Activated naive CD8-positive, alpha-beta T cell treated with anti-CD3 and anti-CD28 coated beads, Interleukin-2, amount 50 U/mL, for 24 hours (primary cell): Measurements from ENCODE around the gene FCER2.
A peak's percentile ranks its signal among the peaks of the same experiment; 100 is the strongest.

Experiments
- ATAC-seq: fragments of 150-1000 bp; cut with Tn5 transposase; one replicate; pipeline ENCODE4 v1.10.0; 2021
- DNase-seq: peaks from one replicate; pipeline ENCODE4 v3.0.0; 2021
- H3K27ac Mint-ChIP-seq: one replicate; pipeline ENCODE4 v1.8.0; 2021; ENCODE audit warnings: mild to moderate bottlenecking, mixed read lengths
- H3K27me3 Mint-ChIP-seq: one replicate; pipeline ENCODE4 v1.8.0; 2021; ENCODE audit warnings: mixed read lengths
- H3K36me3 Mint-ChIP-seq: one replicate; pipeline ENCODE4 v1.8.0; 2021; ENCODE audit warnings: low read depth, mixed read lengths
- H3K4me1 Mint-ChIP-seq: one replicate; pipeline ENCODE4 v1.8.0; 2021; ENCODE audit warnings: mixed read lengths
- H3K4me3 Mint-ChIP-seq: one replicate; pipeline ENCODE4 v1.8.0; 2021; ENCODE audit warnings: mild to moderate bottlenecking, moderate library complexity, mixed read lengths
- H3K9me3 Mint-ChIP-seq: one replicate; pipeline ENCODE4 v1.8.0; 2021; ENCODE audit warnings: mixed read lengths

FCER2 gene

DNA sequence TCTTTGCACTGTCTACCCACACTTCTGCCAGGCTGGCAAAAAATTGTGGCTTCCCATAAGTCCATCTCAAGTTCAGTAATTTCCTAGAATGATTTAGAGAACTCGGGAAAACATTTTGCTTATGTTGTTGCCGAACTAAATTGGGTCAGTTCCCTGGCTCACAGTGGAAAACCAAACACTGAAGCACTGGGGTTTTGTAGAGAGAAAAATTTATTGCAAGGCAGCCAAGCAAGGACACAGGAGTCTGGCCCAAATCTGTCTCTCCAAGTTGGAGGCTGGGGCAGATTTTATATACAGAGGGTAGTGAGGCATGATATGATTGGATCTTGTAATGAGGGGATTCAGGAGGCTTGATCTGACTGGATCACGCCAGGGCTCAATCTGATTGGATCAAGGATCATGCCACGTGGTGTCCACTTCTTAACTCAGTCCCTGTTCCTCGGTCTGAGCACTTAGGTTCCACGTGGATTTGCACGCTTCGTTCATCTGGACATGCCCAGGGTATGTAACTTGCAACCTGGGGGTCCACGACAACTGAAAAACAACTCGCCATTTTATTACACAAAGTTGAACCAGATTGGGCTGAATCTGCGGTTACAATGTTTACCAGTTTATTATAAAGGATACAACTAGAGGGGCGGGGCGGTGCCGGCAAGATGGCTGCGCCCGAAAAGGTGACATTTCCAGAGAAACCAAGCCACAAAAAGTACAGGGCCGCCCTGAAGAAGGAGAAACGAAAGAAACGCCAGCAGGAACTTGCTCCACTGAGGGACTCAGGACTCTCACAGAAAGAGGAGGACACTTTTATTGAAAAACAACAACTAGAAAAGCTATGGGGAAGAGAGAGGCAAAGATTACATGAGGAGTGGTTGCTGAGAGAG lies 38.1 kb upstream of the FCER2 start:
- Mint-ChIP-seq H3K27me3 (peaks cover 39% of the 10 kb centered on the region), H3K4me1 (peaks cover 29% of the 10 kb centered on the region), H3K4me3 (no peak overlapping the region), H3K9me3 (no peaks in the 10 kb centered on the region), H3K27ac (no peak overlapping the region), H3K36me3 (no peaks in the 10 kb centered on the region)
- DNase-seq (no peak), ATAC-seq (no peak)

- no peak overlapping the region for H3K27ac Mint-ChIP-seq
- no peaks in the 10 kb centered on the region for H3K9me3 Mint-ChIP-seq
- DNase-seq (no peak), ATAC-seq (no peak)
- H3K4me3 Mint-ChIP-seq: no peak overlapping the region
- H3K4me1 Mint-ChIP-seq: peaks cover 29% of the 10 kb centered on the region
- peaks cover 44% of the 10 kb centered on the region for H3K27me3 Mint-ChIP-seq
- H3K36me3 Mint-ChIP-seq: no peaks in the 10 kb centered on the region
Observed at GRCh38 chr19:7739211-7739755, 37.4 kb upstream of the FCER2 start.

GRCh38 chr19:7738023-7738422 lies 36.1 kb upstream of the FCER2 start:
- DNase-seq (peak; percentile 34), ATAC-seq (peak; percentile 83)
- Mint-ChIP-seq H3K27me3 (peaks cover 42% of the 10 kb centered on the region), H3K9me3 (no peaks in the 10 kb centered on the region), H3K4me1 (peaks cover 17% of the 10 kb centered on the region), H3K4me3 (peak overlapping the region; percentile 24), H3K27ac (peak overlapping the region; percentile 23), H3K36me3 (no peaks in the 10 kb centered on the region)

DNA sequence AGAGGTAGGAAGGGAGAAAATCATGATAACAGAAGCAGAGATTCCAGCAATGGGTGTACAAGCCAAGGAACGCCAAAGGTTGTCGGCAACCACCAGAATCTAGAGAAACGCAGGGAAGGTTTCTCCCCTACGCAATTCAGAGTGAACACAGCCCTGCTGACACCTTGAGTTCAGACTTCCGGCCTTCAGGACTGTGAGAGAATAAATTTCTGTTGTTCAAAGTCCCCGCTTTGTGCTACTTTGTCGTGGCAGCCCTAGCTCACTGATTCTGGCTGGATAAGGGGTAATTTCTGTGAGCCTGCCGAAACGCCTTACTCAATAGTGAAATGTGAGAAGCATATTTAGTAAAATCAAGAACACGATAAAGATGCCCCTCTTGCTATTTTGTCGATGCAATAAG lies 35.3 kb upstream of the FCER2 start:
- no peaks in the 10 kb centered on the region for H3K9me3 Mint-ChIP-seq
- H3K4me3 Mint-ChIP-seq: no peak overlapping the region
- H3K4me1 Mint-ChIP-seq: peaks cover 17% of the 10 kb centered on the region
- no peaks in the 10 kb centered on the region for H3K36me3 Mint-ChIP-seq
- peaks cover 37% of the 10 kb centered on the region for H3K27me3 Mint-ChIP-seq
- no peak overlapping the region for H3K27ac Mint-ChIP-seq
- ATAC-seq (no peak), DNase-seq (no peak)

GRCh38 chr19:7736148-7736547 lies 34.2 kb upstream of the FCER2 start:
- no peak overlapping the region for H3K4me3 Mint-ChIP-seq
- DNase-seq (no peak), ATAC-seq (no peak)
- H3K36me3 Mint-ChIP-seq: no peaks in the 10 kb centered on the region
- H3K4me1 Mint-ChIP-seq: peaks cover 17% of the 10 kb centered on the region
- H3K27me3 Mint-ChIP-seq: peaks cover 42% of the 10 kb centered on the region
- no peaks in the 10 kb centered on the region for H3K9me3 Mint-ChIP-seq
- H3K27ac Mint-ChIP-seq: no peak overlapping the region

GRCh38 chr19:7734220-7735203 lies 32.6 kb upstream of the FCER2 start:
- Mint-ChIP-seq H3K36me3 (no peaks in the 10 kb centered on the region), H3K4me3 (no peak overlapping the region), H3K4me1 (peaks cover 25% of the 10 kb centered on the region), H3K27me3 (peaks cover 38% of the 10 kb centered on the region), H3K9me3 (no peaks in the 10 kb centered on the region), H3K27ac (no peak overlapping the region)
- ATAC-seq (no peak), DNase-seq (no peak)

GRCh38 chr19:7733376-7733775 lies 31.4 kb upstream of the FCER2 start:
- DNase-seq: no peak
- Mint-ChIP-seq H3K9me3 (no peaks in the 10 kb centered on the region), H3K4me1 (peaks cover 28% of the 10 kb centered on the region), H3K27ac (no peak overlapping the region), H3K36me3 (no peaks in the 10 kb centered on the region), H3K27me3 (peaks cover 49% of the 10 kb centered on the region), H3K4me3 (no peak overlapping the region)
- ATAC-seq: no peak

GRCh38 chr19:7732045-7732444 lies 30.1 kb upstream of the FCER2 start, which contains the start of gene CLEC4G:
Gene CLEC4G (minus strand): TSS chr19:7732110. CDS start chr19:7732102, 8 bp downstream.
- H3K4me1 Mint-ChIP-seq: peaks cover 17% of the 10 kb centered on the region
- H3K4me3 Mint-ChIP-seq: no peak within 1 kb of the TSS
- no peak for DNase-seq
- H3K27ac Mint-ChIP-seq: no peak within 1 kb of the TSS
- no peaks in the 10 kb centered on the region for H3K36me3 Mint-ChIP-seq
- no peaks in the 10 kb centered on the region for H3K9me3 Mint-ChIP-seq
- no peak for ATAC-seq
- H3K27me3 Mint-ChIP-seq: peaks cover 57% of the 10 kb centered on the region

GRCh38 chr19:7731615-7732014 lies 29.7 kb upstream of the FCER2 start:
- Mint-ChIP-seq H3K36me3 (no peaks in the 10 kb centered on the region), H3K4me3 (no peak overlapping the region), H3K4me1 (peaks cover 17% of the 10 kb centered on the region), H3K27ac (no peak overlapping the region), H3K9me3 (no peaks in the 10 kb centered on the region), H3K27me3 (peaks cover 59% of the 10 kb centered on the region)
- no peak for DNase-seq
- no peak for ATAC-seq

DNA sequence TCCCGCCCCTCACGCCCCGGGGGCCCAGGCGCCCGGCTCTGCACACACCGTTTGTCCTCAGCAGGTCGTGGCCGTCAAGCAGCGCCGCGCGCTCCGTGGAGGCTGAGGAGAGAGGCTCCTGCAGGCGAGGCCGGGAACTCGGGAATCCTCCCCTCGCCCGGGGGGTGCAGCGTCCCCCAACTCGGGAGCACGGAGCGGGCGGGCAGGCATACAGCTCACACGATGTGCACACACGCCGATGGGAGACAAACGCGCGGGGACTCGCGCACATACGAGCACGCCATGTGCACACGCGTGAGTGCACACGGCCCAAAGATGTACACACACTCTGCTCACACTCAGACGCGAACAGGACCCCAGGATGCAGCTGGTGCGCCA lies 29.3 kb upstream of the FCER2 start:
- H3K9me3 Mint-ChIP-seq: no peaks in the 10 kb centered on the region
- H3K4me3 Mint-ChIP-seq: no peak overlapping the region
- DNase-seq (no peak), ATAC-seq (no peak)
- peaks cover 57% of the 10 kb centered on the region for H3K27me3 Mint-ChIP-seq
- H3K27ac Mint-ChIP-seq: no peak overlapping the region
- peaks cover 17% of the 10 kb centered on the region for H3K4me1 Mint-ChIP-seq
- H3K36me3 Mint-ChIP-seq: no peaks in the 10 kb centered on the region

- Mint-ChIP-seq H3K36me3 (no peaks in the 10 kb centered on the region), H3K4me1 (peaks cover 19% of the 10 kb centered on the region), H3K9me3 (no peaks in the 10 kb centered on the region), H3K27ac (no peak overlapping the region), H3K27me3 (peaks cover 56% of the 10 kb centered on the region), H3K4me3 (no peak overlapping the region)
- no peak for ATAC-seq
- no peak for DNase-seq
Observed at GRCh38 chr19:7730286-7731217, 28.6 kb upstream of the FCER2 start.

- Mint-ChIP-seq H3K9me3 (no peaks in the 10 kb centered on the region), H3K27ac (no peak overlapping the region), H3K4me3 (no peak overlapping the region), H3K4me1 (peaks cover 19% of the 10 kb centered on the region), H3K36me3 (no peaks in the 10 kb centered on the region), H3K27me3 (peaks cover 50% of the 10 kb centered on the region)
- ATAC-seq (no peak), DNase-seq (no peak)
Observed at GRCh38 chr19:7729831-7730285, 27.9 kb upstream of the FCER2 start.

DNA sequence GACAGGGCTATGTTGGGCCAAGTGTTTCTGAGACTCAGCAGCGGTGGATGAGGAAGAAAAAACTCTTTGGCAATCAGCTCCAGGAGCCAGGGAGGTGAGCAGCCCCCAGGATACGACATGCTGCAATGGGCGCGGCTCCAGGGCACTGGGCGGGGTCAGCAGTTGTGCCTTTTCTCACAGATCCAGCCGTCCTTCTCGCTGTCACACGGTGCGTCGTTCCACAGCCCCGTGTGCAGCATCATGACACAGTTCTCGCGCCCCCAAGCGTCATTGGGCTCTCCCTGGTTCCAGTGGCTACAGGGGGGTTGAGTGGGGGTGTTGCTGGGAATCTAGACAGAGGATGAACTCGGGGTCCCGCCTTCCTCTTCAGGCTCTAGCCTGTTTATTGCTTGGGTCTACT lies 27.3 kb upstream of the FCER2 start:
- H3K27ac Mint-ChIP-seq: no peak overlapping the region
- H3K27me3 Mint-ChIP-seq: peaks cover 46% of the 10 kb centered on the region
- H3K9me3 Mint-ChIP-seq: no peaks in the 10 kb centered on the region
- no peak for DNase-seq
- peaks cover 17% of the 10 kb centered on the region for H3K4me1 Mint-ChIP-seq
- ATAC-seq: no peak
- no peaks in the 10 kb centered on the region for H3K36me3 Mint-ChIP-seq
- no peak overlapping the region for H3K4me3 Mint-ChIP-seq

DNA sequence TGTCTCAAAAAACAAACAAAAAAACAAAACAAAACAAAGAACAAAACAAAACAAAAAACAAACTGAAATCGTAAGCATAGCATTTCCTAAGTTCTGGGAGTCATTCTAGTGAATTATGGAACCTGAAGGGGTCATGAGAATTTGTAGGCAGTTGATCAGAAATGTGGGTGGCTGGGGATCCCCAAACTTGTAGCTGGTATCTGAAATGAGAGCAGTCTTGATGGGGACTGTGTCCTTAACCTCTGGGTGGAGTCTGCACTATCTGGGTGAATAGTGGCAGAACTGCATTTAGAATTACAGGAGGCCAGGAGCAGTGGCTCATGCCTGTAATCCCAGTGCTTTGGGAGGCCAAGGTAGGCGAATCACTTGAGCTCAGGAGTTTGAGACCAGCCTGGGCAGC lies 23.9 kb upstream of the FCER2 start:
- Mint-ChIP-seq H3K4me1 (peaks cover 24% of the 10 kb centered on the region), H3K4me3 (no peak overlapping the region), H3K9me3 (no peaks in the 10 kb centered on the region), H3K27ac (no peak overlapping the region), H3K27me3 (peaks cover 35% of the 10 kb centered on the region), H3K36me3 (no peaks in the 10 kb centered on the region)
- ATAC-seq: no peak
- no peak for DNase-seq
